ENCODE measurements around the gene TBC1D8.

TBC1D8 gene

GRCh38 chr2:101111262-101111838, 39.8 kb downstream of the TBC1D8 start:
- no peak overlapping the region for H3K27ac ChIP-seq (replicated peaks)
- no peak for DNase-seq (ENCODE audit: low read depth in 1 of 2, low spot score in 1 of 2)
- TF ChIP-seq REST (IDR thresholded peaks at IDR 0.05; ENCODE audit: insufficient replicate concordance, low read depth) (no peak), POLR2AphosphoS5 (IDR thresholded peaks at IDR 0.05; ENCODE audit: low read depth) (no peak), SPI1 (IDR thresholded peaks at IDR 0.05; ENCODE audit: borderline replicate concordance, low read depth) (no peak), GABPA (IDR thresholded peaks at IDR 0.05; ENCODE audit: low read depth) (no peak)
- TF ChIP-seq, protein P1, sequence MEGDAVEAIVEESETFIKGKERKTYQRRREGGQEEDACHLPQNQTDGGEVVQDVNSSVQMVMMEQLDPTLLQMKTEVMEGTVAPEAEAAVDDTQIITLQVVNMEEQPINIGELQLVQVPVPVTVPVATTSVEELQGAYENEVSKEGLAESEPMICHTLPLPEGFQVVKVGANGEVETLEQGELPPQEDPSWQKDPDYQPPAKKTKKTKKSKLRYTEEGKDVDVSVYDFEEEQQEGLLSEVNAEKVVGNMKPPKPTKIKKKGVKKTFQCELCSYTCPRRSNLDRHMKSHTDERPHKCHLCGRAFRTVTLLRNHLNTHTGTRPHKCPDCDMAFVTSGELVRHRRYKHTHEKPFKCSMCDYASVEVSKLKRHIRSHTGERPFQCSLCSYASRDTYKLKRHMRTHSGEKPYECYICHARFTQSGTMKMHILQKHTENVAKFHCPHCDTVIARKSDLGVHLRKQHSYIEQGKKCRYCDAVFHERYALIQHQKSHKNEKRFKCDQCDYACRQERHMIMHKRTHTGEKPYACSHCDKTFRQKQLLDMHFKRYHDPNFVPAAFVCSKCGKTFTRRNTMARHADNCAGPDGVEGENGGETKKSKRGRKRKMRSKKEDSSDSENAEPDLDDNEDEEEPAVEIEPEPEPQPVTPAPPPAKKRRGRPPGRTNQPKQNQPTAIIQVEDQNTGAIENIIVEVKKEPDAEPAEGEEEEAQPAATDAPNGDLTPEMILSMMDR (IDR thresholded peaks at IDR 0.05; ENCODE audit: insufficient read depth, low read length), result no peak
- H3K27me3 ChIP-seq (ENCODE audit: insufficient read depth, poor library complexity, severe bottlenecking), result no peaks in the 10 kb centered on the region
- no peak overlapping the region for H3K4me3 ChIP-seq (replicated peaks; ENCODE audit: insufficient read depth, low read length)

- H3K4me3 ChIP-seq (replicated peaks; ENCODE audit: insufficient read depth, low read length), result no peak overlapping the region
- no peaks in the 10 kb centered on the region for H3K27me3 ChIP-seq (ENCODE audit: insufficient read depth, poor library complexity, severe bottlenecking)
- no peak for DNase-seq (ENCODE audit: low read depth in 1 of 2, low spot score in 1 of 2)
- TF ChIP-seq, protein P1 (IDR thresholded peaks at IDR 0.05; ENCODE audit: insufficient read depth, low read length), result no peak
- TF ChIP-seq SPI1 (IDR thresholded peaks at IDR 0.05; ENCODE audit: borderline replicate concordance, low read depth) (no peak), REST (IDR thresholded peaks at IDR 0.05; ENCODE audit: insufficient replicate concordance, low read depth) (no peak), GABPA (IDR thresholded peaks at IDR 0.05; ENCODE audit: low read depth) (no peak), POLR2AphosphoS5 (IDR thresholded peaks at IDR 0.05; ENCODE audit: low read depth) (no peak)
- no peak overlapping the region for H3K27ac ChIP-seq (replicated peaks)
Observed at GRCh38 chr2:101109451-101110118, 41.6 kb downstream of the TBC1D8 start.

GRCh38 chr2:101108357-101108756, 42.8 kb downstream of the TBC1D8 start:
- TF ChIP-seq SPI1 (IDR thresholded peaks at IDR 0.05; ENCODE audit: borderline replicate concordance, low read depth) (no peak), REST (IDR thresholded peaks at IDR 0.05; ENCODE audit: insufficient replicate concordance, low read depth) (no peak), POLR2AphosphoS5 (IDR thresholded peaks at IDR 0.05; ENCODE audit: low read depth) (no peak), GABPA (IDR thresholded peaks at IDR 0.05; ENCODE audit: low read depth) (no peak)
- TF ChIP-seq, protein P1 (IDR thresholded peaks at IDR 0.05; ENCODE audit: insufficient read depth, low read length), result no peak
- Histone ChIP-seq H3K4me3 (replicated peaks; ENCODE audit: insufficient read depth, low read length) (no peak overlapping the region), H3K27me3 (ENCODE audit: insufficient read depth, poor library complexity, severe bottlenecking) (no peaks in the 10 kb centered on the region), H3K27ac (replicated peaks) (no peak overlapping the region)
- DNase-seq (ENCODE audit: low read depth in 1 of 2, low spot score in 1 of 2), result no peak

Data from HL-60 (cell line).